Activated CD8-positive, alpha-beta T cell treated with anti-CD3 and anti-CD28 coated beads for 36 hours (primary cell): ENCODE results near the gene PGM2. TPM values are rescaled to one million over a fixed set of nuclear protein-coding genes. Genes with fewer than 3 reads are reported as not detected.
A peak's percentile ranks its signal among the peaks of the same experiment; 100 is the strongest.
"Not testable (repeated sequence)": the region's sequence is repeated elsewhere in the genome, so short reads cannot be mapped to it uniquely, and the experiment has no call there.

Experiments
- ATAC-seq: fragments of 200-7000 bp; cut with Tn5 transposase; one replicate; pipeline ENCODE4 v1.10.0; 2021; ENCODE audit warnings: mild to moderate bottlenecking, moderate library complexity
- CTCF ChIA-PET: fragments of 350-600 bp; sonication (Branson Sonifier 250); formaldehyde crosslinking; loops from one replicate; lab custom pipeline; 2021; ENCODE audit warnings: antibody characterized with exemption; lab: Charles Lee
- POLR2A ChIA-PET: fragments of 350-600 bp; sonication (Branson Sonifier 250); formaldehyde crosslinking; loops from one replicate; lab custom pipeline; 2021; ENCODE audit warnings: antibody characterized with exemption; lab: Charles Lee
- DNase-seq: peaks from one replicate; pipeline ENCODE4 v3.0.0-alpha.2; 2020
- H3K27ac Mint-ChIP-seq: one replicate; pipeline ENCODE4 v1.8.0; 2021; ENCODE audit warnings: mild to moderate bottlenecking, mixed read lengths
- H3K27me3 Mint-ChIP-seq: one replicate; pipeline ENCODE4 v1.8.0; 2021; ENCODE audit warnings: mixed read lengths
- H3K36me3 Mint-ChIP-seq: one replicate; pipeline ENCODE4 v1.8.0; 2021; ENCODE audit warnings: low read depth, mixed read lengths
- H3K4me1 Mint-ChIP-seq: one replicate; pipeline ENCODE4 v1.8.0; 2021; ENCODE audit warnings: low read depth, mixed read lengths
- H3K4me3 Mint-ChIP-seq: one replicate; pipeline ENCODE4 v1.8.0; 2021; ENCODE audit warnings: mild to moderate bottlenecking, moderate library complexity, mixed read lengths
- H3K9me3 Mint-ChIP-seq: one replicate; pipeline ENCODE4 v1.8.0; 2021; ENCODE audit warnings: mixed read lengths
- intact Hi-C: fragments of 100-400 bp; cut with micrococcal nuclease; formaldehyde crosslinking; loops from one replicate; pipeline ENCODE4 v1.10.0; 2022
- total RNA-seq, 2 experiments: library from RNA; stranded (reverse); gene quantifications; one replicate each; pipeline ENCODE4 v1.2.3, GENCODE V29; 2021
- TF ChIP-seq, protein P1 (sequence below): fragments of 200-600 bp; IDR thresholded peaks from one replicate; pipeline ENCODE4 v1.8.0; 2022; ENCODE audit warnings: antibody characterized with exemption, mild to moderate bottlenecking

Gene PGM2
- total RNA-seq: 10 to 100 TPM; 63.0 to 67.6 TPM

DNA sequence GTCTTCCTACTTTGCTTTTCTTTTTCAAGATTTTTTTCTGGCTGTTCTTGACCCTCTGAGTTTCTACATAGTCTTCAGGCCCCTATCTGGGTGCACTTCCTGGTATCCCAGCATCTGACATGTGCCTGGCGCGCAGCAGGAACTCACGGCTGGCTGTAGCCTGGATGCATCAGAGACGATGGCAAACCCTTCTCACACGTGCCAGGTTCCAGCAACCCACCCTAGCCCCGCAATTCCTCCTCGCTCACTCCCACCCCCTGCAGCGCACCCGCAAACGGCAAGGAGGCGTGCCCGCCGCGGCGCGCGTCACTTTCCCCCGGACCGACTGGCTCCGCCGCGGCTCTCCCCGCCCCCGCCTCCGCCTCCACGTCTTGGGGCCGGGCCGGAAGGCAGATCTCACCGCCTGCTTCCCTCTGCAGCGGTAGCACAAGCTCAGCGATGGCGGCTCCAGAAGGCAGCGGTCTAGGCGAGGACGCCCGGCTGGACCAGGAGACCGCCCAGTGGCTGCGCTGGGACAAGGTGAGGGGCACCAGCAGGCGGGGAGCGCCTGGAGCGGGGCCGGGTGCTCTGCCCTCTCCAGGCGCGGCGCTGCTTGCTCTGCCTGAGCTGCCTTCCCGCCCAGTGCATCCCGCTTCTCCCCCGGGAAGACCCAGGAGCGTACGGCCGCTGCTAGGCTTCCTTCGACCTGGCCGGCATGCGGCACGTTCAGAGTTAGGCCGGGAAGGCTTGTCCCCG is at the start of gene PGM2:
Gene PGM2 (plus strand): TSS at position 392 of the 735 bp plus-strand sequence. CDS start 47 bp downstream, at position 439.
- Mint-ChIP-seq H3K4me1 (peaks cover 28% of the 10 kb centered on the region), H3K36me3 (peaks cover 20% of the 10 kb centered on the region), H3K4me3 (peak within 1 kb of the TSS; percentile 97), H3K27ac (peak within 1 kb of the TSS; percentile 90), H3K9me3 (no peaks in the 10 kb centered on the region), H3K27me3 (no peaks in the 10 kb centered on the region)
- DNase-seq: peak; percentile 94
- ChIA-PET CTCF (interaction anchor here (1.0 to 1.7 kb wide), 4 partner anchors 9 to 207 kb away, joined by 3 to 4 read pairs (median 4); no protein-coding TSS in a partner anchor), POLR2A (interaction anchor here (0.6 to 2.5 kb wide), 13 partner anchors 9 to 334 kb away, joined by 3 to 8 read pairs (median 3); no protein-coding TSS in a partner anchor)
- intact Hi-C loops: loop anchor here (2.0 to 10.0 kb wide), 2 partner anchors 64 to 148 kb away; partner anchors contain the start of gene TBC1D1
- TF ChIP-seq, protein P1, sequence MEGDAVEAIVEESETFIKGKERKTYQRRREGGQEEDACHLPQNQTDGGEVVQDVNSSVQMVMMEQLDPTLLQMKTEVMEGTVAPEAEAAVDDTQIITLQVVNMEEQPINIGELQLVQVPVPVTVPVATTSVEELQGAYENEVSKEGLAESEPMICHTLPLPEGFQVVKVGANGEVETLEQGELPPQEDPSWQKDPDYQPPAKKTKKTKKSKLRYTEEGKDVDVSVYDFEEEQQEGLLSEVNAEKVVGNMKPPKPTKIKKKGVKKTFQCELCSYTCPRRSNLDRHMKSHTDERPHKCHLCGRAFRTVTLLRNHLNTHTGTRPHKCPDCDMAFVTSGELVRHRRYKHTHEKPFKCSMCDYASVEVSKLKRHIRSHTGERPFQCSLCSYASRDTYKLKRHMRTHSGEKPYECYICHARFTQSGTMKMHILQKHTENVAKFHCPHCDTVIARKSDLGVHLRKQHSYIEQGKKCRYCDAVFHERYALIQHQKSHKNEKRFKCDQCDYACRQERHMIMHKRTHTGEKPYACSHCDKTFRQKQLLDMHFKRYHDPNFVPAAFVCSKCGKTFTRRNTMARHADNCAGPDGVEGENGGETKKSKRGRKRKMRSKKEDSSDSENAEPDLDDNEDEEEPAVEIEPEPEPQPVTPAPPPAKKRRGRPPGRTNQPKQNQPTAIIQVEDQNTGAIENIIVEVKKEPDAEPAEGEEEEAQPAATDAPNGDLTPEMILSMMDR: no peak
- ATAC-seq: peak; percentile 98

DNA sequence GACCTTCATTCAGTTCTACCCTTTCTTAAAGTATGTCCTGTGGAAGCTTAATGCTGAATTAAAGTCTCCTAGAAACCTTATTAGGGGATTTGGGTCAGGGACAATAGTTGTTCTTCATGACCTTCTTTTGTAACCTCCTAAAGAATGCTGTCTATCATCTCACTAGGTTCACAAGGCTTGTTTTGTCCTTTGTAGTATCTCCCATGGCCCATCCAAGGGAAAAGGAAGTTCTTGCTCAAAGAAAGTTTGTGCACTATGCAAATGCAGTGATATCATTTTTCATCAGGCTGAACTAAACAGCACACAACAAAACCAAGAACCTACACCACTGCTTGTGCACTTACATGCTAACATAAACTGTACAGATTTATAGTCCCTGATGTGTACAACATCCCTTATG is 46.6 kb upstream of the PGM2 start:
- Mint-ChIP-seq H3K27ac (peak overlapping the region; percentile 73), H3K4me1 (peaks cover 16% of the 10 kb centered on the region), H3K9me3 (peaks cover 24% of the 10 kb centered on the region), H3K27me3 (no peaks in the 10 kb centered on the region), H3K36me3 (peaks cover 10% of the 10 kb centered on the region), H3K4me3 (no peak overlapping the region)
- no peak for DNase-seq
- no peak for ATAC-seq
- intact Hi-C loops: loop anchor here (5.0 kb wide), 1 partner anchor 178 kb away; no protein-coding TSS in a partner anchor
- CTCF ChIA-PET: interaction anchor here (1.1 to 1.6 kb wide), 3 partner anchors 14 to 179 kb away, joined by 3 to 6 read pairs (median 3); no protein-coding TSS in a partner anchor
- TF ChIP-seq, protein P1: no peak
- POLR2A ChIA-PET: interaction anchor here (0.8 kb wide), 1 partner anchor 139 kb away, joined by 3 read pairs; no protein-coding TSS in a partner anchor

DNA sequence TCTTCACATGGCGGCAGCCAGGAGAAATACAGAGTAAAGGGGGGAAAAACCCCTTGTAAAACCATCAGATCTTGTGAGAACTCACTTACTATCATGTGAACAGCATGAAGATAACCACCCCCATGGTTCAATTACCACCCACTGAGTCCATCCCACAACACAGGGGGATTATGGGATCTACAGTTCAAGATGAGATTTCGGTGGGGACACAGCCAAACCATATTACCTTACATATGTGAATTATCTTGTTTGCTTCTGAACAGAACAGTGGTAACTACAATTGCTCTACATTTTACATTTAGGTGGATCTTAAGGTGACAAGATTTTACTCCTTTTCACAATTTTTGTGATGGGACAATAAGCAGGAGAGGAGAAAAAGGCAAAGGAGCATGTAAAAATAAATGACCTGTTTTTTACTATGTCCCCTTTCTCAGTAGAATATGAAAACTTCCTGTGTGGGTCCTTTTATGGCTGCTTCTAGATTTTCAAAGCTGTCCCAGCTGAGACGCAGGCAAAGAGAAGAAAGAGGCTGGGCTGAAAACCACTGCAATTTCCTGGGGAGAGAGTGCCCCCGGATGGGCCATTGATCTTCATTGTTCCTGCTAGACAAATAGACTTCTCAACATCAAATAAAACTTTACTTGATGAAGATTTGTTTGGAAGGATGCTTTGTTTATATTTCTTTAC is 45.9 kb upstream of the PGM2 start:
- CTCF ChIA-PET: interaction anchor here (1.5 kb wide), 1 partner anchor 178 kb away, joined by 5 read pairs; no protein-coding TSS in a partner anchor
- intact Hi-C loops: loop anchor here (5.0 kb wide), 1 partner anchor 178 kb away; no protein-coding TSS in a partner anchor
- peak; percentile 64 for ATAC-seq
- Mint-ChIP-seq H3K9me3 (peaks cover 24% of the 10 kb centered on the region), H3K36me3 (peaks cover 10% of the 10 kb centered on the region), H3K27me3 (no peaks in the 10 kb centered on the region), H3K27ac (peak overlapping the region; percentile 73), H3K4me1 (peaks cover 16% of the 10 kb centered on the region), H3K4me3 (no peak overlapping the region)
- POLR2A ChIA-PET: no interaction called here
- TF ChIP-seq, protein P1: no peak
- peak; percentile 58 for DNase-seq

DNA sequence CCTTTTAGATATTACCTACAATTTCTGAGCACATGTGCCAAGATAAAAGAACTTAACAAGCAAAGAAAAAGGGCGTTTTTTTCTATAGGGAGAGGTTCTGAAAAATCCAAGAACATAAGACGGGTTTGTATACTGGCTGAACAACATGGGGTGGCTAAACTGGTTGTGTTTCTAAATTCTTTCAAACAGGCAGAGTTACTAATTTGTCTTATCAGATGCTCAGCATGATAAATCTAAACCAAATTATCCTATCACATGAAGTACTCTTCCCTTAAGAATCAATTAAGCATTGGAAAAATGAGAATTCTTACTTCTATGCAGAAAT is 45.4 kb upstream of the PGM2 start:
- Mint-ChIP-seq H3K36me3 (peaks cover 10% of the 10 kb centered on the region), H3K27me3 (no peaks in the 10 kb centered on the region), H3K4me1 (peaks cover 16% of the 10 kb centered on the region), H3K9me3 (peaks cover 28% of the 10 kb centered on the region), H3K27ac (peak overlapping the region; percentile 73), H3K4me3 (no peak overlapping the region)
- CTCF ChIA-PET: interaction anchor here (1.5 kb wide), 1 partner anchor 178 kb away, joined by 5 read pairs; no protein-coding TSS in a partner anchor
- TF ChIP-seq, protein P1: no peak
- POLR2A ChIA-PET: no interaction called here
- intact Hi-C loops: loop anchor here (5.0 kb wide), 1 partner anchor 179 kb away; no protein-coding TSS in a partner anchor
- ATAC-seq (no peak), DNase-seq (no peak)

DNA sequence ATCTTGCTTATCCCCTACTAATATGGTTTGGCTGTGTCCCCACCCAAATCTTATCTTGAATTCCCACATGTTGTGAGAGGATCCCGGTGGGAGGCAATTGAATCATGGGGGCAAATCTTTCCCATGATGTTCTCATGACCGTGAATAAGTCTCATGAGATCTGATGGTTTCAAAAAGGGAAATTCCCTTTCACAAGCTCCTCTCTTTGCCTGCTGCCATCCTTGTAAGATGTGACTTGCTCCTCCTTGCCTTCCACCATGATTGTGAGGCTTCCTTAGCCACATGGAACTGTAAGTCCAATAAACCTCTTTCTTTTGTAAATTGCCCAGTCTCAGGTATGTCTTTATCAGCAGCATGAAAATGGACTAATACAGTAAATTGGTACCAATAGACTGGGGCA is 40.2 kb upstream of the PGM2 start:
- peaks cover 27% of the 10 kb centered on the region for H3K9me3 Mint-ChIP-seq
- H3K27ac Mint-ChIP-seq, POLR2A ChIA-PET, DNase-seq, intact Hi-C loops, CTCF ChIA-PET, ATAC-seq, H3K27me3 Mint-ChIP-seq, H3K36me3 Mint-ChIP-seq, H3K4me1 Mint-ChIP-seq, H3K4me3 Mint-ChIP-seq: not testable (repeated sequence)

DNA sequence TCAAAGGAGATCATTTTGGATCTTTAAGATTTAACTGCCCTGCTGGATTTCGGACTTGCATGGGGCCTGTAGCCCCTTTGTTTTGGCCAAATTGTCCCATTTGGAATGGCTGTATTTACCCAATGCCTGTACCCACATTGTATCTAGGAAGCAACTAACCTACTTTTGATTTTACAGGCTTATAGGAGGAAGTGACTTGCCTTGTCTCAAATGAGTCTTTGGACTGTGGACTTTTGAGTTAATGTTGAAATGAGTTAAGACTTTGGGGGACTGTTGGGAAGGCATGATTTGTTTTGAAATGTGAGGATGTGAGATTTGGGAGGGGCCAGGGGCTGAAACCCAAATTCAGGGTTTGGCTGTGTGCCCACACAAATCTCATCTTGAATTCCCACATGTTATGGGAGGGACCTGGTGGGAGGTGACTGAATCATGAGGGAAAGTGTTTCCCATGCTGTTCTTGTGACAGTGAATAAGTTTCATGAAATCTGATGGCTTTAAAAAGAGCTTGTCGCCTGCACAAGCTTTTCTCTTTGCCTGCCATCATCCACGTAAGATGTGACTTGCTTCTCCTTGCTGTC is 38.5 kb upstream of the PGM2 start:
- H3K36me3 Mint-ChIP-seq, intact Hi-C loops, ATAC-seq, H3K4me1 Mint-ChIP-seq, H3K4me3 Mint-ChIP-seq, DNase-seq, CTCF ChIA-PET, POLR2A ChIA-PET, H3K27ac Mint-ChIP-seq, H3K27me3 Mint-ChIP-seq: not testable (repeated sequence)
- peaks cover 24% of the 10 kb centered on the region for H3K9me3 Mint-ChIP-seq
